HG02981 (cell line): ENCODE results near the gene ZNF236.
"Not testable (repeated sequence)": the region's sequence is repeated elsewhere in the genome, so short reads cannot be mapped to it uniquely, and the experiment has no call there.

Experiments
- ATAC-seq: cut with Tn5 transposase; IDR thresholded peaks from one replicate; pipeline ENCODE4 v1.9.1; 2021; ENCODE audit warnings: mild to moderate bottlenecking, moderate library complexity; ENCODE audit not compliant: unreplicated experiment

The ZNF236 gene

DNA sequence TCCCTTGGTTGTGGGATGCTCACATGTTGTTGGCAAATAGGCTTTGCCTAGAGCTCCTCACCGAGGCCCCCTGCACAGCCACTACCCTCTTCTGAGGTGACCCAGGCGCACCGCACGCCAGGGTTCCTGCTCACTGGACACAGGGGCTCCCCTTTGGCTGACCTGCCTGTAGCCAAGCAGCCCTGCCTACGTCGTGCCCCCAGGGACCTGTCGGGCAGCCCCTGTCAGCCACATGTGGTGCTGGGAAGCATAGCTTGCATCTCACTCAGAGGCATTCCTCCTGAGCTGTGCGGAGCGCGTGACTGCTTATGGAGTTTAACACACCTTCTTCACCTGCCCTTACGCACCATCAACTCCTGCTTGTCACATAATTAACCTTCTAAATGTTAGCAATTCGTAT, 116.3 kb downstream of the ZNF236 start:
- no peak for ATAC-seq

- ATAC-seq, result no peak
These were observed 118.9 kb downstream of the ZNF236 start for GRCh38 chr18:76941284-76941683.

- ATAC-seq, result no peak
These were observed 121.4 kb downstream of the ZNF236 start for GRCh38 chr18:76943542-76944339.

GRCh38 chr18:76944346-76944745, 122.0 kb downstream of the ZNF236 start:
- not testable (repeated sequence) for ATAC-seq

- no peak for ATAC-seq
These were observed 126.0 kb downstream of the ZNF236 start for GRCh38 chr18:76948345-76948744.

- peak; percentile 64 for ATAC-seq
These were observed 129.3 kb downstream of the ZNF236 start for GRCh38 chr18:76951456-76952247.

- ATAC-seq, result no peak
These were observed 130.4 kb downstream of the ZNF236 start for GRCh38 chr18:76952747-76953146.

DNA sequence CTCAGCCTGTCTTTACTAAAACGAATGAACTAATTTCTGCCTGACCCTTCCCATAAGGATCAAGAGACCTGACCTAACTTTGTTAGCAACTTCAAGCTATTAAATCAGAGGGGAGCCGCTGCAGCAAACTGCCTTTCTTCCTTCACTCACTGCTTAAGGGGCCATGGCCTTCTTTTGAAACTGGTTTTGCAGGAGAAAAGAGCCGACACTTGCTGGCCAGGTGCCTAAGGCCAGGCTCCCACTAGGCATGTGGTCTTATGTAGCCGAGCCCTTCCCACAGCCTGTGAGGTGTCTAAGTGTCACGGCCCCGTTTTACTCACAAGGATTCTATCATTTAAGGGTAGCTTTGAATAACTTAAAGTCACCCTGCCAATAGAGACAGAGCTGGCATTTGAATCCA, 130.8 kb downstream of the ZNF236 start:
- no peak for ATAC-seq

GRCh38 chr18:76953583-76954233, 131.4 kb downstream of the ZNF236 start:
- ATAC-seq, result no peak

- ATAC-seq, result no peak
These were observed 133.3 kb downstream of the ZNF236 start for GRCh38 chr18:76955524-76956170.

DNA sequence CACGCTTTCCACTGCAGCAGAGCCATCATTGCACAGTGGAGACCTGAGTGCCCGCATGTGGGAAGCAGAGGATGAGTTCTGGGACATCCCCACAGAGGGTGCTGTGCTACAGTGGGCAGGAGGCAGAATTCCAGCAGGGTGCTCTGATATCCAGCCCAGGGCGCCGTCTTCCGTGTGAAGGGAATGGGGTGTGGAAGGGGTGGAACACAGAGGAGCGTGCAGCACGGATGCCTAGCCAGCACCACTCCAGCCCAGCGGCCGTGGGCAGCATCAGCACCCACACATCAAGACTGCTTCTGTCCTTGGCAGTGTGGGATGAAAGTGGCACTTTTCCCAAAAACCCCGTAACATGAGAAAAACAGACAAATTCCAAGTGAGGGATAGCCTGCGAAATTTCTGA, 134.3 kb downstream of the ZNF236 start:
- ATAC-seq, result no peak

GRCh38 chr18:76957384-76958355, 135.3 kb downstream of the ZNF236 start:
- ATAC-seq, result no peak

DNA sequence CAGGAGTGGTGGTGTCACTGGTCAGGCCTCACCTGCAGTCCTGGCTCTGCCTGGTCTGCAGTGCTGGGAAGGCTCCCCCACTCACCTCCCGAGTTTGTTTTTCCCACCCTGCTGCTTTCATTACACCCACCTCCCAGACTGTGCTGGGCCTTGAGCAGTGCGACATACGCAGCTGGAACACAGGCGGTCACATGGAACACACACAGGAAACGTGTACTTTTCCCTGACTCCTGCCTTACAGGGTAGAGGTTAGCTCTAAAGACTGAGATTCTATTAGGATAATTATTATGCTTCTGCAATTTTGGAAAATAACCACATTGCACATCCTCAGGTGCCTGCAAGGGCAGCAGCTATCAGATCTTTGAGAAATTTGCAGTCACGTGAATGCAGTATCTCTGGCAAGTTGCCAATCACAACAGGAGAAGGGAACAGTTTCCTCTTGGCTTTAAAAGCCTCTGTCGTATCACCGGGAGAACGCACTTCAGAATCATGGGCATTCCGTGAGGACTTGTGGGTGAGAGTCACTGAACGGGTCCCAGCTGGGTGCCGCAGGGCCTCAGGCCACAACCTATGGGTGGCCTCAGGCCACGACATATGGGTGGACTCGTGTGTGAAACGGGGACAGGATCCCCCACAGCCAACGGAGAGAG, 136.5 kb downstream of the ZNF236 start:
- no peak for ATAC-seq

- ATAC-seq, result no peak
These were observed 137.2 kb downstream of the ZNF236 start for GRCh38 chr18:76959605-76960004.

DNA sequence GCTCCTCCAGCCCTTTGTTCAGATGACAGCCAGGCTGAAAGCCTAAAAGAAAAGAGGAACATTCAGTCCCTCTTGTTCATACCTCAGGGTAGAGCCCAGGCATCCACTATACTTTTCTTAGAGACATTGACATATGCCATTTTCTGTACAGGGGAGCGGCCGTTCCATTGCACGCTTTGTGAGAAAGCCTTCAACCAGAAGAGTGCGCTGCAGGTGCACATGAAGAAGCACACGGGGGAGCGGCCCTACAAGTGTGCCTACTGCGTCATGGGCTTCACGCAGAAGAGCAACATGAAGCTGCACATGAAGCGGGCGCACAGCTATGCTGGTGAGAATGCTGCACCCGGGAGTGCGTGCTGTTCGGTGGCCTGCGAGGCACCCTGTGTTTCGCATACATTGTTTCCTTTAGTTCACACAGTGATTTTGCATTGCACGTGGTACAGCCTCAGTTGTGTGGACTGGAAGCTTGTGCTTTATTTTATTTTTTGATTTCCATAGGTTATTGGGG, 138.2 kb downstream of the ZNF236 start:
- no peak for ATAC-seq

DNA sequence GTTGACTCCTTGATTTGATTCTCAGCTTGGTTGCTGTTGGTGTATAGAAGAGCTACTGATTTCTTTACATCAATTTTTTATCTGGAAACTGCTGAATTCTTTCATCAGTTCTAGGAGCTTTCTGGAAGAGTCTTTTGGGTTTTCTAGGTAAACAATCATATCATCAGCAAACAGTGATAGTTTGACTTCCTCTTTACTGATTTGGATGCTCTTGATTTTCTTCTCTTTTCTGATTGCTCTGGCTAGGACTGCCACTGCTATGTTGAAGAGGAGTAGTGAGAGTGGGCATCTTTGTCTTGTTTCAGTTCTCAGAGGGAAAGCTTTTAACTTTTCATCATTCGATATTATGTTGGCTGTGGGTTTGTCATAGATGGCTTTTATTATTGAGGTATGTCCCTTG, 140.5 kb downstream of the ZNF236 start:
- ATAC-seq, result no peak

DNA sequence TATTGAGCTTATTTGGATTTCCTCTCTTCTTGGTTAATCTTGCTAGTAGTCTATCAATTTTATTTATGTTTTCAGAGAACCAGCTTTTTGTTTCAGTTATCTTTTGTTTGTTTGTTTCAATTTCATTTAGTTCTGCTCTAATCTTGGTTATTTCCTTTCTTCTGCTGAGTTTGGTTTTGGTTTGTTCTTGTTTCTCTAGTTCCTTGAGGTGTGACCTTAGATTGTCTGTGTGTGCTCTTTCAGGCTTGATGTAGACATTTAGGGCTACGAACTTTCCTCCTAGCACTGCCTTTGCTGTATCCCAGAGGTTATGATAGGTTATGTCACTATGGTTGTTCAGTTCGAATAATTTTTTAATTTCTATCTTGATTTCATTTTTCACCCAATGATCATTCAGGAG, 141.6 kb downstream of the ZNF236 start:
- ATAC-seq, result no peak

DNA sequence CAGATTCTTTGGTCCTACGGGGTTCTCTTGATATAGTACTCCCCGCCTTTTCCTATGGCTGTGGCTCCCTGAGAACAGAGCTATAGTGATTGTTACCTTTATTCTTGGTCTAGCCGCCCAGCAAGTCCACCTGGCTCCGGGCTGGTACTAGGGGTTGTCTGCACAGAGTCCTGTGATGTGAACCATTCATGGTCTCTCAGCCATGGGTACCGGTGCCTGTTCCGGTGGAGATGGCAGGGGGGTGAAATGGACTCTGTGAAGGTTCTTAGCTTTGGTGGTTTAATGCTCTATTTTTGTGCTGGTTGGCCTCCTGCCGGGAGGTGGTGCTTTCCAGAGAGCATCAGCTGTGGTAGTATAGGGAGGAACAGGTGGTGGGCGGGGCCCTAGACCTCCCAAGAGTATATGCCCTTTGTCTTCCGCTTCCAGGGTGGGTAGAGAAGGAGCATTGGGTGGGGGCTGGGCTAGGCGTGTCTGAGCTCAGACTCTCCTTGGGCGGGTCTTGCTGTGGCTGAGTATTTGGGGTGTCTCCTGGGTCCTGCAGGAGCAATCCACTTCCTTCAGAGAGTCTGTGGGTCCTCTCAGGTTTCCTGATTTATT, 143.3 kb downstream of the ZNF236 start:
- ATAC-seq, result peak; percentile 49

GRCh38 chr18:76967299-76967698, 144.9 kb downstream of the ZNF236 start:
- ATAC-seq, result not testable (repeated sequence)
